Glutamatergic neuron (in vitro differentiated cells): ENCODE measurements around the gene AFF3. TPM values are rescaled to one million over a fixed set of nuclear protein-coding genes. Genes with fewer than 3 reads are reported as not detected.

ENCODE experiments used
- DNase-seq: peaks from one replicate; pipeline ENCODE4 v3.0.0; 2022
- H3K27ac Mint-ChIP-seq: one replicate; pipeline ENCODE4 v1.8.0; 2020; ENCODE audit warnings: mild to moderate bottlenecking, mixed read lengths, inconsistent platforms; ENCODE audit not compliant: unreplicated experiment
- H3K27me3 Mint-ChIP-seq: one replicate; pipeline ENCODE4 v1.8.0; 2020; ENCODE audit warnings: mild to moderate bottlenecking, moderate library complexity, mixed read lengths, inconsistent platforms; ENCODE audit not compliant: unreplicated experiment
- H3K36me3 Mint-ChIP-seq: one replicate; pipeline ENCODE4 v1.8.0; 2020; ENCODE audit warnings: mild to moderate bottlenecking, mixed read lengths, inconsistent platforms; ENCODE audit not compliant: unreplicated experiment
- H3K4me1 Mint-ChIP-seq: one replicate; pipeline ENCODE4 v1.8.0; 2020; ENCODE audit warnings: mild to moderate bottlenecking, low read depth, mixed read lengths, inconsistent platforms; ENCODE audit not compliant: unreplicated experiment
- H3K4me3 Mint-ChIP-seq: one replicate; pipeline ENCODE4 v1.8.0; 2020; ENCODE audit warnings: mild to moderate bottlenecking, mixed read lengths, inconsistent platforms; ENCODE audit not compliant: unreplicated experiment
- H3K9me3 Mint-ChIP-seq: one replicate; pipeline ENCODE4 v1.8.0; 2020; ENCODE audit warnings: mild to moderate bottlenecking, moderate library complexity, mixed read lengths, inconsistent platforms; ENCODE audit not compliant: unreplicated experiment
- CTCF ChIP-seq: fragments of 200-600 bp; sonication (generic); IDR thresholded peaks from one replicate; pipeline ENCODE4 v1.5.0; 2021; ENCODE audit not compliant: partially characterized antibody, unreplicated experiment
- total RNA-seq: library from RNA; stranded (reverse); fragmentation: NEBNext Ultra II Directional; extraction: Animal tissue kit (Norgen Biotek cat#: 25700); gene quantifications from one replicate; pipeline ENCODE4 v1.2.1, GENCODE V29; 2021; ENCODE audit not compliant: unreplicated experiment

Gene AFF3
- total RNA-seq, 1 donor from 2014 or later, result 125 TPM

- no peak overlapping the region for H3K27ac Mint-ChIP-seq
- peaks cover 10% of the 10 kb centered on the region for H3K9me3 Mint-ChIP-seq
- peaks cover 48% of the 10 kb centered on the region for H3K4me1 Mint-ChIP-seq
- DNase-seq, result no peak
- H3K36me3 Mint-ChIP-seq, result no peaks in the 10 kb centered on the region
- peaks cover 6% of the 10 kb centered on the region for H3K27me3 Mint-ChIP-seq
- no peak for TF ChIP-seq CTCF
- no peak overlapping the region for H3K4me3 Mint-ChIP-seq
Measured at GRCh38 chr2:99623613-99624012, 518.8 kb downstream of the AFF3 start.

- Mint-ChIP-seq H3K36me3 (no peaks in the 10 kb centered on the region), H3K4me1 (peaks cover 48% of the 10 kb centered on the region), H3K9me3 (peaks cover 10% of the 10 kb centered on the region), H3K4me3 (no peak overlapping the region), H3K27me3 (peaks cover 5% of the 10 kb centered on the region), H3K27ac (peak overlapping the region; percentile 38)
- DNase-seq, result no peak
- TF ChIP-seq CTCF, result no peak
Measured at GRCh38 chr2:99623035-99623434, 519.4 kb downstream of the AFF3 start.

GRCh38 chr2:99622534-99622933 is 519.9 kb downstream of the AFF3 start:
- no peak overlapping the region for H3K27ac Mint-ChIP-seq
- no peak for DNase-seq
- H3K9me3 Mint-ChIP-seq, result peaks cover 10% of the 10 kb centered on the region
- no peak for TF ChIP-seq CTCF
- no peaks in the 10 kb centered on the region for H3K36me3 Mint-ChIP-seq
- H3K4me3 Mint-ChIP-seq, result peak overlapping the region; percentile 15
- H3K4me1 Mint-ChIP-seq, result peaks cover 48% of the 10 kb centered on the region
- H3K27me3 Mint-ChIP-seq, result peaks cover 5% of the 10 kb centered on the region

GRCh38 chr2:99621774-99622173 is 520.6 kb downstream of the AFF3 start:
- peak overlapping the region; percentile 62 for H3K27ac Mint-ChIP-seq
- peaks cover 48% of the 10 kb centered on the region for H3K4me1 Mint-ChIP-seq
- H3K27me3 Mint-ChIP-seq, result peaks cover 5% of the 10 kb centered on the region
- H3K36me3 Mint-ChIP-seq, result no peaks in the 10 kb centered on the region
- peak overlapping the region; percentile 50 for H3K4me3 Mint-ChIP-seq
- peaks cover 10% of the 10 kb centered on the region for H3K9me3 Mint-ChIP-seq
- no peak for DNase-seq
- TF ChIP-seq CTCF, result no peak

GRCh38 chr2:99621106-99621505 is 521.3 kb downstream of the AFF3 start:
- H3K27me3 Mint-ChIP-seq, result peaks cover 4% of the 10 kb centered on the region
- no peak for DNase-seq
- peaks cover 46% of the 10 kb centered on the region for H3K4me1 Mint-ChIP-seq
- H3K4me3 Mint-ChIP-seq, result no peak overlapping the region
- peaks cover 7% of the 10 kb centered on the region for H3K9me3 Mint-ChIP-seq
- no peak for TF ChIP-seq CTCF
- H3K27ac Mint-ChIP-seq, result peak overlapping the region; percentile 62
- H3K36me3 Mint-ChIP-seq, result no peaks in the 10 kb centered on the region
